ENCODE measurements around the gene KIRREL3. TPM values are rescaled to one million over a fixed set of nuclear protein-coding genes. Genes with fewer than 3 reads are reported as not detected.

KIRREL3 gene
- total RNA-seq, 4 donors from 2014 or later = 0.19 TPM; not detected in 3

- Histone ChIP-seq H3K27ac (no peak overlapping the region), H3K4me1 (no peaks in the 10 kb centered on the region), H3K27me3 (no peaks in the 10 kb centered on the region), H3K36me3 (no peaks in the 10 kb centered on the region), H3K9me3 (no peaks in the 10 kb centered on the region), H3K4me3 (no peak overlapping the region)
- no peak for DNase-seq
- WGBS, 2 donors = 62 to 67% methylated on average over 4 of the region's 4 CpGs
- TF ChIP-seq POLR2A (IDR thresholded peaks at IDR 0.05) (no peak), CTCF (IDR thresholded peaks at IDR 0.05) (no peak)
- intact Hi-C loops (cut with DNase I) = no loop called here
Observed at GRCh38 chr11:126742582-126742981, 258.0 kb downstream of the KIRREL3 start.

GRCh38 chr11:126740846-126741245, 259.7 kb downstream of the KIRREL3 start:
- no peaks in the 10 kb centered on the region for H3K9me3 ChIP-seq
- no peaks in the 10 kb centered on the region for H3K36me3 ChIP-seq
- no peak overlapping the region for H3K27ac ChIP-seq
- TF ChIP-seq POLR2A (IDR thresholded peaks at IDR 0.05) (no peak), CTCF (IDR thresholded peaks at IDR 0.05) (no peak)
- DNase-seq = no peak
- H3K4me1 ChIP-seq = no peaks in the 10 kb centered on the region
- intact Hi-C loops (cut with DNase I) = no loop called here
- no peaks in the 10 kb centered on the region for H3K27me3 ChIP-seq
- WGBS, 2 donors = 50 to 84% methylated on average over 1 of the region's 1 CpG
- H3K4me3 ChIP-seq = no peak overlapping the region

GRCh38 chr11:126739499-126740145, 260.9 kb downstream of the KIRREL3 start:
- H3K4me1 ChIP-seq = no peaks in the 10 kb centered on the region
- TF ChIP-seq CTCF (IDR thresholded peaks at IDR 0.05) (no peak), POLR2A (IDR thresholded peaks at IDR 0.05) (no peak)
- no peak overlapping the region for H3K27ac ChIP-seq
- no peaks in the 10 kb centered on the region for H3K9me3 ChIP-seq
- 34 to 48% methylated on average over 2 of the region's 2 CpGs for WGBS, 2 donors
- DNase-seq = no peak
- no peaks in the 10 kb centered on the region for H3K36me3 ChIP-seq
- intact Hi-C loops (cut with DNase I) = no loop called here
- no peak overlapping the region for H3K4me3 ChIP-seq
- no peaks in the 10 kb centered on the region for H3K27me3 ChIP-seq

- Histone ChIP-seq H3K4me1 (no peaks in the 10 kb centered on the region), H3K9me3 (no peaks in the 10 kb centered on the region), H3K27ac (no peak overlapping the region), H3K4me3 (no peak overlapping the region), H3K27me3 (no peaks in the 10 kb centered on the region), H3K36me3 (no peaks in the 10 kb centered on the region)
- DNase-seq = no peak
- TF ChIP-seq POLR2A (IDR thresholded peaks at IDR 0.05) (no peak), CTCF (IDR thresholded peaks at IDR 0.05) (no peak)
- WGBS, 2 donors = 63 to 70% methylated on average over 9 of the region's 9 CpGs
- intact Hi-C loops (cut with DNase I) = no loop called here
Observed at GRCh38 chr11:126738295-126739031, 262.1 kb downstream of the KIRREL3 start.

Data from esophagus squamous epithelium (tissue), 5 donors.